GM18868 (cell line): ENCODE measurements around the gene TRIM56.
"Not testable (repeated sequence)": the region's sequence is repeated elsewhere in the genome, so short reads cannot be mapped to it uniquely, and the experiment has no call there.

Experiments
- ATAC-seq: cut with Tn5 transposase; IDR thresholded peaks from one replicate; pipeline ENCODE4 v1.9.1; 2021; ENCODE audit warnings: mild to moderate bottlenecking, moderate library complexity; ENCODE audit not compliant: unreplicated experiment

TRIM56 gene

GRCh38 chr7:101088858-101089529, 3.7 kb downstream of the TRIM56 start:
- ATAC-seq: no peak

GRCh38 chr7:101089876-101090275, 4.6 kb downstream of the TRIM56 start:
- ATAC-seq: no peak

- ATAC-seq: not testable (repeated sequence)
Measured at GRCh38 chr7:101092266-101092905, 7.1 kb downstream of the TRIM56 start.

GRCh38 chr7:101093906-101094305, 8.6 kb downstream of the TRIM56 start:
- no peak for ATAC-seq

GRCh38 chr7:101094376-101094775, 9.1 kb downstream of the TRIM56 start:
- no peak for ATAC-seq

- ATAC-seq: no peak
Measured at GRCh38 chr7:101094791-101095375, 9.6 kb downstream of the TRIM56 start.

GRCh38 chr7:101096331-101096956, 11.2 kb downstream of the TRIM56 start:
- ATAC-seq: no peak

GRCh38 chr7:101096957-101097347, 11.7 kb downstream of the TRIM56 start:
- ATAC-seq: no peak

GRCh38 chr7:101097561-101097960, 12.3 kb downstream of the TRIM56 start:
- no peak for ATAC-seq

GRCh38 chr7:101099969-101100781, 14.9 kb downstream of the TRIM56 start:
- ATAC-seq: no peak

GRCh38 chr7:101100858-101101847, 15.9 kb downstream of the TRIM56 start:
- no peak for ATAC-seq

- no peak for ATAC-seq
Measured at GRCh38 chr7:101102026-101102425, 16.7 kb downstream of the TRIM56 start.

GRCh38 chr7:101103701-101104100, 18.4 kb downstream of the TRIM56 start:
- ATAC-seq: not testable (repeated sequence)

GRCh38 chr7:101104193-101104713, 19.0 kb downstream of the TRIM56 start:
- no peak for ATAC-seq

GRCh38 chr7:101104799-101105198, 19.5 kb downstream of the TRIM56 start:
- no peak for ATAC-seq

GRCh38 chr7:101105248-101105647, 20.0 kb downstream of the TRIM56 start:
- not testable (repeated sequence) for ATAC-seq

- no peak for ATAC-seq
Measured at GRCh38 chr7:101106386-101106785, 21.1 kb downstream of the TRIM56 start.

GRCh38 chr7:101108330-101108857, 23.1 kb downstream of the TRIM56 start:
- no peak for ATAC-seq

- ATAC-seq: no peak
Measured at GRCh38 chr7:101108961-101109360, 23.7 kb downstream of the TRIM56 start.
